ENCODE measurements around the gene ATRNL1. TPM values are rescaled to one million over a fixed set of nuclear protein-coding genes. Genes with fewer than 3 reads are reported as not detected.

ATRNL1 gene
- total and polyA plus RNA-seq, 4 donors, result 0.40 to 26.9 (median 5.3) TPM

DNA sequence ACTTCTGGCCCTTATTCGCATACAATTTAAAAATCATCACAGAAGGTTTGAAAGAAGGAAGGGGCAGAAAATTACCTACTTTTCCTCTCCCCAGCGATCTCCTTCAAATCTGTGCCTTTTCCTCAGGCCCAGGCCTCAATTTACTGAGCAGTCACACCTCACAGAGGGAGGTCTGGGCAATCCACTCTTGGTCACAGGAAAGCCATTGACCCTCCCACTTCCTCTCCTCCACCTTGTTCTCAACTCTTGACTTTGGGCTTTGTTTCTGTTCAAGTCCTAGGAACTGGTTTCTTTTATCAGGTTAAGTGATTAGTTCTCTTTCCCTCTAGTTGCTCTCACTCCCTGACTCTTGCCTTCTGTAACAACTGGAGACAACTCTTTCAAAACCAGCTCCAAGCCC lies 37.0 kb upstream of the ATRNL1 start (continued):
- TF ChIP-seq, protein P1, sequence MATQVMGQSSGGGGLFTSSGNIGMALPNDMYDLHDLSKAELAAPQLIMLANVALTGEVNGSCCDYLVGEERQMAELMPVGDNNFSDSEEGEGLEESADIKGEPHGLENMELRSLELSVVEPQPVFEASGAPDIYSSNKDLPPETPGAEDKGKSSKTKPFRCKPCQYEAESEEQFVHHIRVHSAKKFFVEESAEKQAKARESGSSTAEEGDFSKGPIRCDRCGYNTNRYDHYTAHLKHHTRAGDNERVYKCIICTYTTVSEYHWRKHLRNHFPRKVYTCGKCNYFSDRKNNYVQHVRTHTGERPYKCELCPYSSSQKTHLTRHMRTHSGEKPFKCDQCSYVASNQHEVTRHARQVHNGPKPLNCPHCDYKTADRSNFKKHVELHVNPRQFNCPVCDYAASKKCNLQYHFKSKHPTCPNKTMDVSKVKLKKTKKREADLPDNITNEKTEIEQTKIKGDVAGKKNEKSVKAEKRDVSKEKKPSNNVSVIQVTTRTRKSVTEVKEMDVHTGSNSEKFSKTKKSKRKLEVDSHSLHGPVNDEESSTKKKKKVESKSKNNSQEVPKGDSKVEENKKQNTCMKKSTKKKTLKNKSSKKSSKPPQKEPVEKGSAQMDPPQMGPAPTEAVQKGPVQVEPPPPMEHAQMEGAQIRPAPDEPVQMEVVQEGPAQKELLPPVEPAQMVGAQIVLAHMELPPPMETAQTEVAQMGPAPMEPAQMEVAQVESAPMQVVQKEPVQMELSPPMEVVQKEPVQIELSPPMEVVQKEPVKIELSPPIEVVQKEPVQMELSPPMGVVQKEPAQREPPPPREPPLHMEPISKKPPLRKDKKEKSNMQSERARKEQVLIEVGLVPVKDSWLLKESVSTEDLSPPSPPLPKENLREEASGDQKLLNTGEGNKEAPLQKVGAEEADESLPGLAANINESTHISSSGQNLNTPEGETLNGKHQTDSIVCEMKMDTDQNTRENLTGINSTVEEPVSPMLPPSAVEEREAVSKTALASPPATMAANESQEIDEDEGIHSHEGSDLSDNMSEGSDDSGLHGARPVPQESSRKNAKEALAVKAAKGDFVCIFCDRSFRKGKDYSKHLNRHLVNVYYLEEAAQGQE (IDR thresholded peaks at IDR 0.05), result no peak

DNA sequence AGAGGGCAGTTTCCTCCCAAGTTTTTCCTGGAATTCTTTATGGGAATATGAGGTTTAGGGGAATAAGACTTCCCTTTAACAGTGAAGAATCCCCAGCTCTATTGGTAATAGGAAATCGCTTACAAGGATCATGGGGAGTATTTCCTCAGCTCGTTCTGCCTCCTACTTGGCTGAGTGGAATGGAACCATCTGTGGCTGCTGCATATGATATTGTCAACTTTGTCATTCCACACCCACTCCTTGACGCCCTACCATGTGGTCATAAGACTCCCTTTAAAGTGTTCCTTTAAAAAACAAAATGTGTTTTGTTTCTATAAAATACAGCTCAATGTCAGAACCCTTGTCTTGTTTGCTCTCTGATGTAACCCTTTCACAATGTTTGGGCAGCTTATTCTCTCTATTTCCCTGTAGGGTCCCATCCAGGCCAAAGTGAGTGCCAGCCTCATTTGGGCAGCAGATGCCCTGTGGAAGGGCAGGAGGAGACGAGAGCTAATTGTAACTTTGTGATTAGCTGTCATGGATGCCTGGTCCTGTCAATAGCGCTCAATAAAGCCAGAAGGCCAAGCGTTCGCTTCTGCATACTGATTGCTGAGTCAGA lies 33.8 kb upstream of the ATRNL1 start:
- no peaks in the 10 kb centered on the region for H3K36me3 ChIP-seq (ENCODE audit: control insufficient read depth in 4 of 4, insufficient read depth in 3 of 4, low read depth in 1 of 4, low read length in 3 of 4)
- peaks cover 0 to 4% (median 0%) of the 10 kb centered on the region in 4 donors for H3K4me1 ChIP-seq (ENCODE audit: control insufficient read depth in 4 of 4, insufficient read depth in 4 of 4, low read length in 3 of 4)
- no peak overlapping the region for H3K9ac ChIP-seq (ENCODE audit: low read depth in 1 of 2, low read length in 2 of 2)
- 79% methylated on average over 7 of the region's 7 CpGs for WGBS
- no peak overlapping the region for H3K4me3 ChIP-seq (ENCODE audit: low read depth in 1 of 3, low read length in 3 of 3)
- H3K27ac ChIP-seq (ENCODE audit: low read depth in 1 of 2, low read length in 2 of 2), result no peak overlapping the region
- H3K27me3 ChIP-seq (ENCODE audit: control insufficient read depth in 4 of 4, insufficient read depth in 4 of 4, low read length in 3 of 4), result no peaks in the 10 kb centered on the region
- no peaks in the 10 kb centered on the region for H3K9me3 ChIP-seq (ENCODE audit: control insufficient read depth in 4 of 4, low read length in 3 of 4)
- TF ChIP-seq RAD21 (IDR thresholded peaks at IDR 0.05), result no peak
- no peak for TF ChIP-seq JUND (IDR thresholded peaks at IDR 0.05)
- no peak for TF ChIP-seq SP1 (IDR thresholded peaks at IDR 0.05)
- no peak for TF ChIP-seq FOXA2 (IDR thresholded peaks at IDR 0.05)
- TF ChIP-seq, protein P2, sequence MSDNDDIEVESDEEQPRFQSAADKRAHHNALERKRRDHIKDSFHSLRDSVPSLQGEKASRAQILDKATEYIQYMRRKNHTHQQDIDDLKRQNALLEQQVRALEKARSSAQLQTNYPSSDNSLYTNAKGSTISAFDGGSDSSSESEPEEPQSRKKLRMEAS (IDR thresholded peaks at IDR 0.05), result no peak
- no peak for TF ChIP-seq RXRA (IDR thresholded peaks at IDR 0.05)
- TF ChIP-seq, protein P3, sequence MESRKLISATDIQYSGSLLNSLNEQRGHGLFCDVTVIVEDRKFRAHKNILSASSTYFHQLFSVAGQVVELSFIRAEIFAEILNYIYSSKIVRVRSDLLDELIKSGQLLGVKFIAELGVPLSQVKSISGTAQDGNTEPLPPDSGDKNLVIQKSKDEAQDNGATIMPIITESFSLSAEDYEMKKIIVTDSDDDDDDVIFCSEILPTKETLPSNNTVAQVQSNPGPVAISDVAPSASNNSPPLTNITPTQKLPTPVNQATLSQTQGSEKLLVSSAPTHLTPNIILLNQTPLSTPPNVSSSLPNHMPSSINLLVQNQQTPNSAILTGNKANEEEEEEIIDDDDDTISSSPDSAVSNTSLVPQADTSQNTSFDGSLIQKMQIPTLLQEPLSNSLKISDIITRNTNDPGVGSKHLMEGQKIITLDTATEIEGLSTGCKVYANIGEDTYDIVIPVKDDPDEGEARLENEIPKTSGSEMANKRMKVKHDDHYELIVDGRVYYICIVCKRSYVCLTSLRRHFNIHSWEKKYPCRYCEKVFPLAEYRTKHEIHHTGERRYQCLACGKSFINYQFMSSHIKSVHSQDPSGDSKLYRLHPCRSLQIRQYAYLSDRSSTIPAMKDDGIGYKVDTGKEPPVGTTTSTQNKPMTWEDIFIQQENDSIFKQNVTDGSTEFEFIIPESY (IDR thresholded peaks at IDR 0.05), result no peak
- TF ChIP-seq, protein P4, sequence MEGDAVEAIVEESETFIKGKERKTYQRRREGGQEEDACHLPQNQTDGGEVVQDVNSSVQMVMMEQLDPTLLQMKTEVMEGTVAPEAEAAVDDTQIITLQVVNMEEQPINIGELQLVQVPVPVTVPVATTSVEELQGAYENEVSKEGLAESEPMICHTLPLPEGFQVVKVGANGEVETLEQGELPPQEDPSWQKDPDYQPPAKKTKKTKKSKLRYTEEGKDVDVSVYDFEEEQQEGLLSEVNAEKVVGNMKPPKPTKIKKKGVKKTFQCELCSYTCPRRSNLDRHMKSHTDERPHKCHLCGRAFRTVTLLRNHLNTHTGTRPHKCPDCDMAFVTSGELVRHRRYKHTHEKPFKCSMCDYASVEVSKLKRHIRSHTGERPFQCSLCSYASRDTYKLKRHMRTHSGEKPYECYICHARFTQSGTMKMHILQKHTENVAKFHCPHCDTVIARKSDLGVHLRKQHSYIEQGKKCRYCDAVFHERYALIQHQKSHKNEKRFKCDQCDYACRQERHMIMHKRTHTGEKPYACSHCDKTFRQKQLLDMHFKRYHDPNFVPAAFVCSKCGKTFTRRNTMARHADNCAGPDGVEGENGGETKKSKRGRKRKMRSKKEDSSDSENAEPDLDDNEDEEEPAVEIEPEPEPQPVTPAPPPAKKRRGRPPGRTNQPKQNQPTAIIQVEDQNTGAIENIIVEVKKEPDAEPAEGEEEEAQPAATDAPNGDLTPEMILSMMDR (IDR thresholded peaks at IDR 0.05; ENCODE audit: low read depth, low read length, missing input control), result no peak
- no peak for DNase-seq (ENCODE audit: low spot score)

DNA sequence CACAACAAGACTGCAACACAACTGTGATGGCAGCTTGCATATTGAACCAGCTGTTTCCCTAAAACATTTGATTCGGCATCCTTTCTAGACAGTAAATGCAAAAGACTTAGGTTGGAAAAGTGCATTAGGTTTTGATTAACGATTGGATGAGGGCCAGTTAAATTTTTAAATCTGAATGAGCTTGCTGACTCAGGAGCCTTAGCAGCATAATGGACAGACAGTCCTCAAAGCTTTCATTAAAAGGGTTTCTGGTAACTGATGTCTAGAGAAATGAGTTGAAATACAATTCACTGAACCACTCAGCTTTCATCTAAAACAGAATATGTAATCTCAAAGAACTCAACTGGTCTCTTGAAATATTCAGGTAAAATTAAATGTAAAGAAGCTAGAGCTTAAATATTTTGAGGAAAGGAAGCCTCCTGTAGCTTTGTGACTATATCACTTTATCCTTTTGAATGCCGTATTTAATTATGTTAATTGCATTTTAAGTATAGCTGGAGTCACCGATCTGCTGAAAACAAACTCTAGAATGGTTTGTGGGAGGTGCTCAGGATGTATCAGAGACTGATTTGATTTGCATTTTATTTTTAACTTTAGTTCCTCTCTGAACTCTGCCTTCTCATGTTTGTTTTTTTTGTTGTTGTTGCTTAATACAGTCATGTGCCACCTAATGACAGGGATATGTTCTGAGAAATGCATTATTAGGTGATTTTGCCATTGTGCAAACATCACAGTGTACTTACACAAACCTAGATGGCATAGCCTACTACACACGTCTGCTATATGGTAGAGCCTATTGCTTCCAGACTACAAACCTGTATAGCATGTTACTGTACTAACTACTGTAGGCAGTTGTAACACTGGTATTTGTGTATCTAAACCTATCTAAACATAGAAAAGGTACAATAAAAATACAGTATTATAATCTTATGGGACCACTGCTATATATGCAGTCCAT lies 29.2 kb upstream of the ATRNL1 start:
- H3K27me3 ChIP-seq (ENCODE audit: control insufficient read depth in 4 of 4, insufficient read depth in 4 of 4, low read length in 3 of 4), result no peaks in the 10 kb centered on the region
- H3K27ac ChIP-seq (ENCODE audit: low read depth in 1 of 2, low read length in 2 of 2), result no peak overlapping the region
- TF ChIP-seq HNF4A (conservative IDR thresholded peaks at IDR 0.05) (peak in 1 of 2 donors; percentile 9), JUND (IDR thresholded peaks at IDR 0.05) (no peak), RXRA (IDR thresholded peaks at IDR 0.05) (no peak)
- TF ChIP-seq, protein P1 (IDR thresholded peaks at IDR 0.05), result no peak
- H3K4me3 ChIP-seq (ENCODE audit: low read depth in 1 of 3, low read length in 3 of 3), result no peak overlapping the region
- no peak for DNase-seq (ENCODE audit: low spot score)
- 57% methylated on average over 5 of the region's 5 CpGs for WGBS
- peaks cover 0 to 4% (median 0%) of the 10 kb centered on the region in 4 donors for H3K4me1 ChIP-seq (ENCODE audit: control insufficient read depth in 4 of 4, insufficient read depth in 4 of 4, low read length in 3 of 4)
- no peaks in the 10 kb centered on the region for H3K36me3 ChIP-seq (ENCODE audit: control insufficient read depth in 4 of 4, insufficient read depth in 3 of 4, low read depth in 1 of 4, low read length in 3 of 4)
- H3K9me3 ChIP-seq (ENCODE audit: control insufficient read depth in 4 of 4, low read length in 3 of 4), result no peaks in the 10 kb centered on the region
- no peak overlapping the region for H3K9ac ChIP-seq (ENCODE audit: low read depth in 1 of 2, low read length in 2 of 2)

Data from liver (tissue), 9 donors.